HG03159 (cell line): ENCODE measurements around the gene WDR35.

Experiments used
- ATAC-seq: cut with Tn5 transposase; IDR thresholded peaks from one replicate; pipeline ENCODE4 v1.9.1; 2021; ENCODE audit warnings: mild to moderate bottlenecking, moderate library complexity; ENCODE audit not compliant: unreplicated experiment

Gene WDR35

DNA sequence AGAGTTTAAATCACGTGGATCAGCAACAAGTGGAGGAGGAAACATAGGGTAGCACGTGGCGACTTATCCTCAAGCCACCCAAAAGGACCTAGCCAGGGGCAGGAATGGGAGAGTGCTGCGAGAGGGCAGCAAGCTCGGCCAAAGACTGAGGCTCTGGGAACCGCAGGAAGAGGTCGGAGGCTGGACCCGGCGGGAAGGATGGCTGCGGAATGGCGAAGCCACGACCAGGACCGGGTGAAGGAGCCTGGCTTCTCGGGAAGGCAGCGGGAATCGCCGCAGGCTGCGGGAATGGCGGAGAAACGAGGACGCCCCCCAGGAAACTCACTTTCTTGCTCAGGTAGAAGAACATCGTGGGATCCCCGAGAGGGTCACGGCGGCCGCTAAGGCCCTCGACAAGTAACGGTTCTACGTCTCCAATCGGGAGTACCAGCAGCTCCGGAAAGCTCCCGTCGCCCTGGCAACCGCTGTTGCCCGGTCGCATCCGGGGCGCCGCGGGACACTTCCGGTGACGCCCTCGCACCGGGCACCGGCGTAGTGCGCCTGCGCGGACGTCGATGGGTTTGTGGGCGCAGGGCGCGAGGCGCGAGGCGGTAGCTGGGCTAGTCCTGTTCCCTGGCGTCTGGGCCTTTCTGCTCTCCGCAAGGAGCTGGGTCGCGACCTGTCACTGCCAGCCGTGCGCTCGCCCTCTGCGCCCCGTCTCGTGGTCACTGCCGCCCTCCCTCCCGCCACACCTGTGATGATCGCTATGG is at the start of gene WDR35:
Gene WDR35 (minus strand): TSS at position 439 of the 749 bp plus-strand sequence. CDS start 90 bp downstream, at position 349.
- ATAC-seq: peak; percentile 89

GRCh38 chr2:20037660-20038059 is 47.8 kb upstream of the WDR35 start:
- ATAC-seq: no peak

DNA sequence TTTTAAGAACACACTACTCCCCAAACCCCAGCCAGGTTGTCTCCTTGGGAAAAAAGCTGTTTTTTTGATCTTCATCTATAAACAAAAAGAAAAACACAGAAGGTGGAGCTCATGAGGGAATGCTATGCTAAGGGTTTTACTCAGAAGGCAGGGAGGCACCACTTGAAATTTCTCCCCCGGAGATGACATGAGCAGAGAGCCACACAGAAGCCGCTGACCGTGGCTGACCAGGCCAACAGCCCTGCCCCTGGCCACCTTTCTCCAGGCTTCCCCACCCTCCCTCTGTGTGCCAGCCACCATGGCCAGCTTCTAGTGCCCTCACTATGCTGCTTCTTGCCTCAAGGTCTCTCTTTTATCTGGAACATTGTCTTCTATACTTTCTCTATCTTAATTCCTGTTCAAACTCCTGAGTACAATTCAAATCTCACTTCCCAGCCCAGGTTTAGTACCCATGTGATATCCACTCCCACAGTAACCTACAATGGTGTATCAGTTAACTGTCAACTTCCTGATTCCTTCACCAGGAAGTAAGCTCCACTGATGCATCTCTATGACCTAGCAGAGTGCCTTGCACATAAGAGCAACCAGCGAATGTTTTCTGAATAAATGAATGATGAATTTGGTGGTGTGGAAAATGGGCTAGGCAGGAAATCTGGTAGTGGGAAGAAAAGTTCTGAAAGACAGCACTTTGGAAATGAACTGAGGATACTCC is 46.2 kb upstream of the WDR35 start:
- no peak for ATAC-seq

GRCh38 chr2:20034821-20035220 is 44.9 kb upstream of the WDR35 start:
- no peak for ATAC-seq

GRCh38 chr2:20034218-20034617 is 44.3 kb upstream of the WDR35 start:
- ATAC-seq: no peak

DNA sequence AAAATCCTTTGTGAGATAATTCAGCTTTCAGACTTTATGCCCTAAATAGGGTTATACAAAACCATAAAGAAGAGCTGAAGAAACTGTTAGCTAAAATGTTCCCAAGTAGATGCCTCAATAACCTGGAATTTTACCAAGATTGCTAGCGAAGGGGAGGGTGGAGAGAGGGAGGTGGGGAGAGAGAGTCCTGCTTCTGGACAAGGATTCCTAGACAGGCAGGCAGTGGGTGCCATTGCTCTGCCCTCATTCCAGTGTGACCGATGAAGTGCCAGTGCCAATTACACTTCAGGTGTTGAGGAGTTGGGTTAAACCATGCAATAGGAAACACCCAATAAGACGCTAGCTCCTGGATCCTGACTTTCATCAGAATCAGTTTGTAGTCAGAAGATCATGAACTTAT is 43.4 kb upstream of the WDR35 start:
- no peak for ATAC-seq

DNA sequence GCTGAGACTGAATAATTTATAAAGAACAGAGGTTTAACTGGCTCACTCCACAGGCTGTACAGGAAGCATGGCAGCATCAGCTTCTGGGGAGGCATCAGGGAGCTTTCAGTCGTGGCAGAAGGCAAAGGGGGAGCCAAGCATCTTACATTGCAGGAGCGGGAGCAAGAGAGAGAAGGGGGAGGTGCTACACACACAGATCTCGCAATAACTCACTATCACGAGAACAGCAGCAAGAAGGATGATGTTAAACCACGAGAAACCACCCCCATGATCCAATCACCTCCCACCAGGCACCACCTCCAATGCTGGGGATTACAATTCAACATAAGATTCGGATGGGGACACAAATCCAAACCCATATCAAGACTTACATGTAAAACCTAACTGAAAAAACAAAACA is 40.3 kb upstream of the WDR35 start:
- ATAC-seq: no peak

- ATAC-seq: no peak
Measured at GRCh38 chr2:20027705-20028434, 38.0 kb upstream of the WDR35 start.

DNA sequence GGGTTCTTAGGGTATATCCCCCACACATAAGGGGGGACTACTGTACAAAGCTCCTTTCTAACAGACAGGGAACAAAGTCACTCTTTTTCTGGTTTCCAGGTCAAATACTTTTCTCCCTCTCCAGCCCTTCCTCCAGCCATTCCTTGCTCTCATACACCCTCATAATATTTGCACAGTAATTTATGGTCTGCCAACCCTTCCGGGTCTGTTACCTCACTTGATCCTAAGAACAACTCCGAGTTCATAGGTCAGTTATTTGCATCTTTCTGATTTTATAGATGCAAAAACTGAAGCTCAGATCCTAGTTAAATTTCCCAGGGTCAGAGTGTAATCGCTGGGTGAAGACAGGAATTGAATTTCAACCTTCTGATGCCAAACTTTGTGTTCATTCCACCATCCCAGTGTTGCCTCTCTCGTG is 37.4 kb upstream of the WDR35 start:
- no peak for ATAC-seq

DNA sequence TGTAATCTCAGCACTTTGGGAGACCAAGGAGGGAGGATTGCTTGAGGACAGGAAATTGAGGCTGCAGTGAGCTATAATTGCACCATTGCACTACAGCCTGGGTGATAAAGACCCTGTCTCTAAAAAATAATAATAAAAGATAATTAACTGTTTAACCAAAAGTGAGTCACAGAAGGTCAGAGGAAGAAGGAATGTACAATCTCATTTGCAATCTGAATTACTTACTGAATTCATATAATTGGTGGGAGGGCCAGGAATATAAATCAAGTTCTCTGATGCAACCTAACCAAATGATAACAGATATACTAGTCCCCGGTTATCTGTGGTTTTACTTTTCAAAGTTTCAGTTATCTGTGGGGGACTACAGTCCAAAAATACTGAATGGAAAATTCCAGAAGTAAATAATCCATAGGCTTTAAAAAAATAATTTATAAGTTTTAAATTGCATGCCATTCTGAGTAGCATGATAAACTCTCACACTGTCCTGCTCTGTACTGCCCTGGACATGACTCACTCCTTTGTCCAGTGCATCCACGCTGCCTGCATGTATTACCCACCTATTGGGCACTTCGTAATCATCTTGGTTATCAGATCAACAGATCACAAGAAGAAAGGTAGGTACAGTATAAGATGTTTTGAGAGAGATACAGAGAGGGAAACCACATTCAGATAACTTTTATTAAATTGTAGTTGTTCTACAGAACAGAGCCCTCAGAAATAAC is 35.3 kb upstream of the WDR35 start:
- no peak for ATAC-seq

GRCh38 chr2:20023688-20024087 is 33.8 kb upstream of the WDR35 start:
- no peak for ATAC-seq

GRCh38 chr2:20021405-20022009 is 31.6 kb upstream of the WDR35 start:
- ATAC-seq: no peak

DNA sequence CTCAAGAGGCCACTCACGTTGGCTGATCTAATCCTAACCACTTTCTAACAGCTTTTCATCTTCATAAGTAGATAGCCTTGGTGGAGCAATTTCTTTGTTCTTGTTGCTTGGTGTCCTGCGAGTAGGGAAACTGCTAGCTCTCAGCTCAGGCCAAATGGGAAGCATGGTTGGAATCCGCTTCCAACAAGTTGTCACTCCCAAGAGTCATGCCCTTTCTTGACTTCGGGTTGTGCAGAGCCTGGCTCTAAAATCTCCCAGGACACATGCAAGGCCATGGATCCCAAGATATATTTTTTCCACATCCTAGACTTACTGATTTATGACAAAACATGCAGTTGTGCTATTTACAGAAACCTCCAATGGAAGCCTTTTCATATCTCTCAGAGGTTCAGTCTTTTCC is 29.8 kb upstream of the WDR35 start:
- ATAC-seq: no peak

DNA sequence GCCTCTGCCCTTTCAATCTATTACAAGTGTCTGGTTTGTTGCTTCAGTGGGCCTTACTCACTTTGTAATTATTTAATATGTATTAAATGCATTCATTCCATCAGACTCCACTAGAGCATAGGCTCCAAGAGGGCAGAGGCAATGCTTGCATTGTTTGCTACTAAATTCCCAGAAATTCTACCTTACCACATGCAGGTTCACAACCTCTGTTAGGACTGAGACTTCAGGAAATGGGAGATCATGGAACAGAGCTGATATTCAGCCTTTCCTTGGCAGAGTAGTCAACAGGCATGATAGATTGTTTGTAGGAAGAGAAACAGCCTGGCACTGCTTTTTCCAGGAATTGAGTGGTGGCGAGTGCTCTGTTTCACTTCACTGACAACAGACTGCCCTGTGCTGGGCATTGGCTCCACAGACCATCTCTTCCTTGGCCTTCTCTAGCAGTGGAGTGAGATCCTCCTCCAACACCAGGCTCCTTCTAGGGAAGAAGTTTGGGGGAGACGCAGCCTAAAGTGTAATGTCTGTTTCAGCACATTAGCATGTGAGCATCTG is 28.8 kb upstream of the WDR35 start:
- no peak for ATAC-seq

- ATAC-seq: no peak
Measured at GRCh38 chr2:20016346-20016745, 26.4 kb upstream of the WDR35 start.

DNA sequence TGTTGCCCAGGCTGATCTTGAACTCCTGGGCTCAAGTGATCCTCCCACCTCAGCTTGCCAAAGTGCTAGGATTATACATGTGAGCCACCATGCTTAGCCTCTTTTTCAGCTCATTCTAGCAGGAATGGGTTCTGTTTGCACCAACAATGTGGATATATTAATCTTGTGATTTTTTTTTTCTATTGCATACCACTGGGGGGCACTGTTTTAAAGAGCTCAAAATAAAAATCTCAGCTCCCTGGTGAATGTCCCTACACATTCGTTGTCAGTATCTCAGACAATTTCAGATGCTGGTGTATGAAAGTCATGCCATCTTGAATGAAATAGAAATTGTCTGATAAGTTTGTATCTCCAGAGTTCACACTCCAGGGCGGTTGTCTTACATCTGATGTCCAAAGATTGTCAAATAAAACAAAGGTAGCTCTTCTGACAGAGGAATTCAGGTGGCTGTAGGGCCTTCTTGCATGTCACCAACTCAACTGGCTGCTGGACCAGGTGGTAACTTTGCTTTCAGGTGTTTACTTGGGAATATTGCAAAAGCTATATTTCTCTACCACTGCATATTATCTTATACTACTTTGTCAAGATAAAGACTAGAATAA is 25.7 kb upstream of the WDR35 start:
- no peak for ATAC-seq

GRCh38 chr2:20013126-20013849 is 23.4 kb upstream of the WDR35 start:
- no peak for ATAC-seq

- ATAC-seq: no peak
Measured at GRCh38 chr2:20012282-20013125, 22.6 kb upstream of the WDR35 start, which contains the start of gene MATN3. TSS of gene MATN3 (minus strand) at chr2:20012668. CDS start at chr2:20012631, 37 bp downstream.

DNA sequence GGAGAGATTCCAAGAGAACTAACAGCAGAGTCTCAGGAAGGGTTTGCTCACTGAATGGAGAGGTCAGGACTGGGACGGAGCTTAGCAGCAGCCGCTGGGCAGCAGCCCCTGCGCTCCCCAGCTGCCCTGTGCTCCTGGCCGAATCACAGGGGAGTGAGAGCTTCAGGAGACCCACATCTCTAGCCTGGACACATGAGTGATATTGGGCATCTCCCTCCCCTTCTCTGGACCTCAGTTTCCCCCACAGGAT is 22.1 kb upstream of the WDR35 start:
- ATAC-seq: no peak
